Activated CD8-positive, alpha-beta memory T cell treated with anti-CD3 and anti-CD28 coated beads, Interleukin-2, amount 50 U/mL, for 1 hour (primary cell): ENCODE data around the gene NDRG3.

ENCODE experiments used
- DNase-seq: peaks from one replicate; pipeline ENCODE4 v3.0.0-alpha.2; 2020; ENCODE audit errors: extremely low read depth

Gene NDRG3

GRCh38 chr20:36745927-36746659 lies at the start of gene NDRG3:
TSS of gene NDRG3 (minus strand) at chr20:36746090. CDS start at chr20:36721735, 24,355 bp downstream.
- DNase-seq: peak; percentile 79

GRCh38 chr20:36794116-36794474 lies 48.2 kb upstream of the NDRG3 start:
- DNase-seq: no peak

DNA sequence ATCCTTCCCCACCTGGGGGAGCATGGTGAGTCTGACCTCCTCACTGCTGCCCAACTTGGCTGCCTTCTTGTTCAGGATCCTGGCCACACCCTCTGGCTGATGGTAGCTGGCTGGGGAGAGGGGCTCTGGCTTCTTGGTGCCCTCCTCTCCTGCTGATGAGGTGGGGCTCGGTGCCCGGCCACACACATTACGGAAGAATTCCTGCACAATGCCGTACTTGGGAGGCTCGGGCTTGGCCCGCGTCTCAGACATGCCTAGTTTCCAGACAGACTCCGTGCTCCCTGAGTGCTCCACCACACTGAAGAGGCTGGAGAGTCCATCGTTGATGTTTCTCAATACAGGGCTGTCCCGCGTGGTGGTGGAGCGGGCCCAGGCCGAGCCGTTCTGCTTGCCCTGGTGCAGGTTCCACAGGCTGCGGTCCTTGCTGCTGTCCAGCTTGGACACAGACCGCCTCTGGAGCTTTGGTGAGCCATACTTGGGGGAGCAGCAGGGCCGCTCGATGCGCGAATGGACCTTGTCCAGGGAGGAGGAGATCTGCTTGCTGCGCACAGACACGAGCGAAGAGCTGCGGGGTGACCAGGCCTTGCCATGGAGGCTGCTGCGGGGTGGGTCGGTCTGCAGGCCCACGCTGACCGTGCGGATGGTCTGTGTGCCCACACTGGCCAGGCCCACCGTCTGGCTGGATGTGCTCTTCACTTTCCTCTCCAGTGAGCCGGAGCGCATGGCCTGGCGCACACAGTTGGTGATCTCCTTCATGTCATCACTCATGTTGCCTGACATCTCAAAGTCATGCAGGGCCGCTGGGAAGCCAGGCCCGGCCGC lies 47.6 kb upstream of the NDRG3 start:
- DNase-seq: no peak

- DNase-seq: no peak
These were observed 46.5 kb upstream of the NDRG3 start for GRCh38 chr20:36792422-36792821.

GRCh38 chr20:36791862-36792261 lies 46.0 kb upstream of the NDRG3 start:
- DNase-seq: no peak

DNA sequence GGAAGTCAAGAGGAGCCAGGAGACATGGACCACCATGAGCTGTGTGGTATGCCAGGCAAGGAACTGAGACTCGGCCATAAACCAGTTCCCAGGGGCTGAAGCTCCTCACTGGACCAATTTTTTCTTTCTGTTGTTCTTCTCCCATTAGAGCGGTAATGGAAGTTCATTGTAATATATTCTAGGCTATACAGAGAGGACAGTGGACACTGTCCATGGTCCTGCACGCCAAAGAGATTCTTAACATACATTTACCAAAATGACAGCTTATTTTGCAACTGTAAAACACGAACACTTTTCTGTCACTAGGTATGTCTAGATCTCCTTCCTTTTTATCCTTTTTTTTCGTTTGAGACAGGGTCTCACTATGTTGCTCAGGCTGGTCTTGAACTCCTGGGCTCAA lies 40.8 kb upstream of the NDRG3 start:
- no peak for DNase-seq

DNA sequence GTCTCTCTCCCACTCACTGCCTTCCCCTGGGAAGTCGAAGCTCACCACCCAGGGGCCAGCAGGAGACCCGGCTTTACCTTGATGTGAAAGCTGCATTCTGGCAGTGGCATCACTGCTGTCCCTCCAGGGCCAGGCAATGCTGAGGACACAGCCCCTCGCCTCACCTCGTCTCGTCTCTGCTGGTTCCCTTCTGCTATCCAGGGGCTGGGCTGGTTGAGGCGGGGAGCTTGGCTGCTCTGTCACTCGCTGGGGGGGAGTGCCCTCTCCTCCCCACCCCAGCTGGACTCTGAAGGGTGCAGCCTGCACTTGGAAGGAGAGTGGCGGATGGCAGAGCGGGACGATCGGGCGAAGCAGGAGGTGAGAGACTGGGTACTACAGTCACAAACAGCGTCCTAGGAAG lies 40.4 kb upstream of the NDRG3 start:
- no peak for DNase-seq

GRCh38 chr20:36785308-36785707 lies 39.4 kb upstream of the NDRG3 start:
- DNase-seq: no peak

- DNase-seq: no peak
These were observed 39.0 kb upstream of the NDRG3 start for GRCh38 chr20:36784900-36785299.

- DNase-seq: no peak
These were observed 38.2 kb upstream of the NDRG3 start for GRCh38 chr20:36784116-36784515.

- DNase-seq: no peak
These were observed 33.8 kb upstream of the NDRG3 start for GRCh38 chr20:36779656-36780025.

GRCh38 chr20:36778831-36779655 lies 33.2 kb upstream of the NDRG3 start:
- DNase-seq: no peak

GRCh38 chr20:36777576-36777975 lies 31.7 kb upstream of the NDRG3 start:
- no peak for DNase-seq

GRCh38 chr20:36777167-36777566 lies 31.3 kb upstream of the NDRG3 start:
- no peak for DNase-seq

GRCh38 chr20:36775826-36776225 lies 29.9 kb upstream of the NDRG3 start:
- no peak for DNase-seq

- DNase-seq: no peak
These were observed 29.3 kb upstream of the NDRG3 start for GRCh38 chr20:36775196-36775595.

- DNase-seq: peak; percentile 86
These were observed 27.9 kb upstream of the NDRG3 start, which contains the start of gene DSN1 for GRCh38 chr20:36773597-36774390. TSS of gene DSN1 (minus strand) at chr20:36773763. CDS start at chr20:36771458, 2,305 bp downstream.

- no peak for DNase-seq
These were observed 27.3 kb upstream of the NDRG3 start for GRCh38 chr20:36773107-36773596.

DNA sequence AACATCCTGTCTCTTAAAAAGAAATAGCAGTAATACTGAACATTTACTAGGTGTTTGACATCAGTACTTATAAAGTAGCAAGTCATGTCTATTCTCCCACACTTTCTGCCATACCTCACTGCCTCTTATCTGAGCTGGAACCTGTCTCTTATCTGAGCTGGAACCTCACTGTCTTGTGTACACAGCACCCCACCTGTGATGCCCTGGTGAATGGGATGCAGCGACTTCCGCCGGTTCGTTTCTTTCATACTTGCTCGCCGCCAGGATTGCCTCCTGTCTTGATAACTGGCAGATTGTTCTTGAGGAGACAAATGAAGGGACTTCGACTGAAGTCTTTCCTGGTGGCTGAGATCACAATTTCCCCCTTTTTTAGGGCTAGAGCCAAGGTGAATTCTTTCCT lies 24.8 kb upstream of the NDRG3 start:
- DNase-seq: no peak

DNA sequence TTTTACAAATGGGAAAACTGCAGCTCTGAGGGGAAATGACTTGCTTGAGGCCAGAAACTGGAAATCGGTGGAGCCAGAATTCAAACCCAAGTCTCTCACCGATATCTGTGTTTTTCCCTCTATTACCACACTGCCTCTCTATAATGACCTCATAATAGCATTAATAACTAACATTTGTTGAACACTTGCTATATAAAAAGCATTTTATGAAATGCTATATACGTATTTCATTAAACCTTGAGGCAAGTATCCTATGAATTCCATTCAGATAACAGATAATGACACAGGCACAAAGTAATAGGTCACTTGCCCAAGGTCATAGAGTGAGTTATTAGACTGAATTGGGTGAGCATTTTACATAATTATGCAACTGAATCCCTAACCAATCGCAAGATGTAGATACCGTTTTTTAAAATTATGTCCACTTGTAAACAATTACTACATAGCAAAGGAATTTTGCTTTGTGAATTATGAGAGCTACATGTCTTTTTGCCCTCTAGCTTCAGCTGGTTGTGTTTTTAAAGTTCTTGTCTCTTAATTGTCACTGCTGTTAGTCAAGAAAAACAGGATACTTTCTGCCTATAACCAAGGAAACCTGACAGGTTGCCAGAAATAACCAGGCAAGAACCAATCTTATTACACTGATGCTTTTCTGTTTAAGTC lies 23.0 kb upstream of the NDRG3 start:
- DNase-seq: no peak

DNA sequence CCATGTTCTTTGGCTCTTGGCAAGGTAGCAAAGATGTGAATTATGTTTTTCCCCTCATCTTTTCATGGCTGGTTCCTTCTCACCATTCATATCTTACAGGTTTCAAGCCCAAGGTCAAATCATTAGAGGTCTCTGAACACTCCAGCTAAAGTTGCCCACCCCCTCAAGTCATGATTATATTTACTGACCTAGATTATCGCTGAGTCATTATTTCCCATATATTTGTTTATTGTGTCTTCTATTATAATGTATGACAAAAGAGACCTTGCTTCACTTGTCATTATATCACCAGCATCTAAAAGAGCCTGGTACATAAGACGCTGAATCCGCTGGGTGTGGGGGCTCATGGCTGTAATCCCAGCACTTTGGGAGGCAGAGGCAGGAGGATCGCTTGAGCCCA lies 15.2 kb upstream of the NDRG3 start:
- DNase-seq: no peak
